K562 (cell line): ENCODE results near the gene MCC.

ENCODE experiments used
- KLF10 ChIP-seq: fragments of 250-450 bp; sonication (Bioruptor Pico); IDR thresholded peaks from 2 replicates; pipeline ENCODE4 v1.6.1; 2021; ENCODE audit warnings: matching md5 sums
- ZNF23 ChIP-seq: fragments of 250-450 bp; sonication (Bioruptor Pico); IDR thresholded peaks from 2 replicates; pipeline ENCODE4 v1.4.0; 2020; ENCODE audit warnings: mild to moderate bottlenecking

DNA sequence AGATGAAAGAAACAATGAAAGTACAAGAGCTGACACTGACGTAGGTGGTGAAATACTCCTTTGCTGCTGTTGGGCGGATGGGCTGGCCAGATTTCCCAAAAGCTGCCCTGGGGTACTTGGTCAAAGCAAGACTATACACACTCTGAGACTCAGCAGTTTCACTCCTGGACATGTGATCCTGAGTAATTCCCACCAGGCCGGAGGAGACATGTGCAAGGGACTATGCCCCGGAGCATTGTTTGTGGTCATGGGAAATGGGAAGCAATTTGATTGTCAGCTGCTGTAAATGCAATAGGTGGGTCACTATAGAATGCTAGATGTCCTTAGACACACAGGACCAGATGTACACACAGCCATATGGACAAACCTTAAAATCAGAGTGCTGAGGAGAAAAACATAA lies 395.6 kb downstream of the MCC start:
- TF ChIP-seq KLF10 (CRISPR knock-in tag), result no peak
- no peak for TF ChIP-seq ZNF23 (CRISPR knock-in tag)
